HG02840 (cell line): ENCODE measurements around the gene MARCO.
"Not testable (repeated sequence)": the region's sequence is repeated elsewhere in the genome, so short reads cannot be mapped to it uniquely, and the experiment has no call there.

ENCODE experiments used
- ATAC-seq: cut with Tn5 transposase; IDR thresholded peaks from one replicate; pipeline ENCODE4 v1.9.1; 2021; ENCODE audit warnings: mild to moderate bottlenecking, moderate library complexity, moderate number of reproducible peaks; ENCODE audit not compliant: unreplicated experiment, low FRiP score

Gene MARCO

GRCh38 chr2:118994172-118994700 lies 52.2 kb downstream of the MARCO start:
- ATAC-seq, result no peak

DNA sequence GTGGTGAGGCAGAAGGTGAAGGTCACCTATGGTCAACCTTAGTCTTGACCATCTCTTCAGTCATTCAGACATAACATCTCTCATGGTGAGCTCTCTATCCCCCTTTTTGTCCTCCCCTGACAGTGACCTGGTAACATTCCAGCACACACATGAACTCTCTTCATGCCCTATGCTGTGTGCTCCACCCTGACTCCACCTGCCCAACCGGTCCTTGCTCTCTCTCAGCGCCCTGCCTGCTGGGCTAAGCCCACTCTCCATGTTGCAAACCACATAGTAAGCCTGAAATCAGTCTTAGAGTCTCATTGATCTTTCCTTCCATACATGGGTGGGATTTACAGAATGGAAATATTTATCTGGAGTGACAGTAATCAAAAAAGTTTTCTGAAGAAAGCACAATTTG lies 52.8 kb downstream of the MARCO start:
- no peak for ATAC-seq

GRCh38 chr2:119003856-119004255 lies 61.9 kb downstream of the MARCO start:
- ATAC-seq, result not testable (repeated sequence)

DNA sequence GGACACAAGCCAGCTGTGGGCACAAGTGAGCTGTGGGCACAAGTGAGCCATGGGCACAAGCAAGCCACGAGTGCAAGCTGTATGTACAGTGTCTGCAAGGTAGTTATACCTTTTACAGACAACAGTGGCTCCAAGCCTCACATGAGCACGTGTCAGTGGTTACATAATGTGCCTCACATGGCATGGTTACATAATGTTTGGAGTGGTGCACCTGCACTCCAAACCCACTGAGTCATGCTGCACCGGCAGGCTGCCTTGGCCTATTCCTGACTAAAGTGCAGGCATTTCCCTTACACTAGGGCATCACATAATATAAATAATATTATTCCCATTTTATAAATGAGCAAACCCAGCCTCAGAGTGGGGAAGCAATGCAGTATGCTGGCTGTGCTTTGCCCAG lies 62.6 kb downstream of the MARCO start:
- no peak for ATAC-seq

DNA sequence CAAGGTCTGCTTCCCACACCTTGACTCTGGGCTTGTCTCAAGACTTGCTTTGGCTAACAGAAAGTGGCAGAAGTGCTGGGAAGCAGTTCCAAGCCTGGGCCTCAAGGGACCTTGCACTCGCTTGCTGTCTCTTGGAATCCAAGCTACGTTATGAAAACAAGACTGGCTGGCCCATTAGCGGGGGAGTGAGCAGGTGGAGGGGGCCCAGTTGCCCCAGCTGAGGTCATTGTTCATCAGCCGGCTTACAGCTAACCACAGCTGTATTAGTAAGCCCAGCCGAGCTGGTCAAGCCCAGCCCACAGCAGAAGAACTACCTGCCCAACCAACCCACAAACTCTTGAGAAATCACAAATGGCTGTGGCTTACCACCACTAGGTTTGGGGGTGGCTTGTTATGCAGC lies 63.1 kb downstream of the MARCO start:
- no peak for ATAC-seq

DNA sequence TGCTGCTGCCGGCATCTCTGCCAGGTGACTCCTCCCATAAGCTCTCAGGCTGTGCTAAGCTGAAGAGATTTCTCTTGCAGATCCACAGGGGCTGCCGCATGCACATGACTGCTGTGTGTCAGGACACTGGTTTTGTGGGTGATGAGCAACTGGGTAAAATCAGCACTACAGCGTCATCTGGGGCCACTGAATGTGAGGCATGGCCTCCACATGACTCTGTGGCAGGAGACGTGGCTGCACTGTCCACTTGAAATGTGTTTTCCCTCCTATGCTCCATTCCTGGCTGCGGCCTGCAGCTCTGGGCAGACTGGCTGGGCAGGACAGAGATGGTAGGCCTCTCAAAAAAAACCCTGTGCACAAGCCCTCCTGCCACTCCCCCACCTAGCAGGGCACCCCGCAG lies 63.6 kb downstream of the MARCO start:
- no peak for ATAC-seq

DNA sequence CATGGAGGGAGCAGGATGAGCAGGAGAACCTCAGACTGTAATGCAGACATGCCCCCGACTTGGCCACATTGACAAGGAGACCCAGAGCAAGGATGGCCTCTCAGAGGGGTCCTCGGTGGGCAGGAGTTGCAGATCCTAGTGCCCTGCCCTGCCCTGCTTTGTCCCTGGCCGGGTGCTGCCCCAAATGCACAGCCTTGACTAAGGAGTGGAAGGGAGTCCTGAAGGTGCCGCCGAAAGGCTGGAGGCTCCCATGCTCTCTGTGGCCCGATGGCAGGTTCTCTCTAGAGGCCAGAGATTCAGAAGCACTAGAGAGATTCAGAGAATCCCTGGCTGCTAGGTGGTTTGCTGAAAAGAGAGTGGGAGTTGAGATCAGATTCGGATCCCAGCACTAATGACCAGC lies 64.4 kb downstream of the MARCO start:
- no peak for ATAC-seq

DNA sequence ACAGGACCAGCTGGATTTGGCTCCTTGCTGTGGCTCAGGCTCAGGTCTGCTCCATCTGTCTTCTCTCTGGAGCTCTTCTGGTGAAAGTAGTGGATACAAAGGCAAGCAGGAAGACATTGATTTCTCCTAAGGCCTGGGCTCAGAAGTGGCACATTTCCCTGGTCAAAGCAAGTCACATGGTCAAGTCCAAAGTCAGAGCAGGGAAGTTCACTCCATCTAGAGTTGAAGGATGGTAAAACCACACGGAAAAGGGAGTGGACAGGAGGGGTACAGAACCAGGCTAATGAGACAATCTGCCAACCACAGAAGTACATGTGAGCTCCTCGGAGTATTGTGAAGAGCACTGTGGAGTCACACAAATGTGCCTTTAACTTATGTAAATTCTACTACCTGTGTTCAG lies 66.1 kb downstream of the MARCO start:
- ATAC-seq, result no peak

DNA sequence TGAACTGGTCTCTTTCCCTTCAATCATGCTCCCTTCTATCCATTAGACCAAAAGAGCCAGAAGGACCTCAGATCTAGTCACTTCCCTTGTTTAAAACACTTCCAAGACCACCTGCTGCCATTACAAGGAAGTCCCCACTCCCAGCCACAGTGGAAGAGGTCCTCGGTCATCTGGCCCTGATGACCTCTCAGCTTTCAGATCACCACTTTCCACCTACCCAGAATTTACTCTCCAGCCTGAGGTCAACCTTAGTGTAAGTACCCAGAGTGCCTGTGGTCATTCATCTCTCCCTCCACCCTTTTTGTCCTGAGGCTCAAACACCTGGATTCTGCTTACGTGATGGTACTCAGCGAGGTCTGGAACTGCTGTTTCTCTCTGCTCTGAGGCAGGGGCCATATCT lies 67.1 kb downstream of the MARCO start:
- no peak for ATAC-seq

DNA sequence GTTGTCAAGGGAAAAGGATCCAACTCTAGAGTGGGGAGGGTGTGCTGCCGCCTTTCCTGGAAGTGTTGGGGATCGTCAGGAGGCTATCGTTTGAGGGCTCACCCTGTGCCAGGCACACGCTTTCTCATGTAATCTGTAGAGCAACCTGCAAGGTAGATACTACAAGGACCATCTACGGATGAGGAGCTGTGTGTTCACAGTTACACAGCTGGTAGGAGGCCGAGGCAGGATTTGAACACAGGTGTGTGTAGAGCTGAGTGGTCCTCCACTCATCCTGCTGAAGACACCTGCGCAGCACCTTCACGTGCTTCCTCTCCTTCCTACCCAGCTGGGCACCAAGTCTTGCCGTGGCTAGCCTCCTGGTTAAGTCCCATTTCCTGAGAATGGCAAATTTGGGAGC lies 68.3 kb downstream of the MARCO start:
- no peak for ATAC-seq

DNA sequence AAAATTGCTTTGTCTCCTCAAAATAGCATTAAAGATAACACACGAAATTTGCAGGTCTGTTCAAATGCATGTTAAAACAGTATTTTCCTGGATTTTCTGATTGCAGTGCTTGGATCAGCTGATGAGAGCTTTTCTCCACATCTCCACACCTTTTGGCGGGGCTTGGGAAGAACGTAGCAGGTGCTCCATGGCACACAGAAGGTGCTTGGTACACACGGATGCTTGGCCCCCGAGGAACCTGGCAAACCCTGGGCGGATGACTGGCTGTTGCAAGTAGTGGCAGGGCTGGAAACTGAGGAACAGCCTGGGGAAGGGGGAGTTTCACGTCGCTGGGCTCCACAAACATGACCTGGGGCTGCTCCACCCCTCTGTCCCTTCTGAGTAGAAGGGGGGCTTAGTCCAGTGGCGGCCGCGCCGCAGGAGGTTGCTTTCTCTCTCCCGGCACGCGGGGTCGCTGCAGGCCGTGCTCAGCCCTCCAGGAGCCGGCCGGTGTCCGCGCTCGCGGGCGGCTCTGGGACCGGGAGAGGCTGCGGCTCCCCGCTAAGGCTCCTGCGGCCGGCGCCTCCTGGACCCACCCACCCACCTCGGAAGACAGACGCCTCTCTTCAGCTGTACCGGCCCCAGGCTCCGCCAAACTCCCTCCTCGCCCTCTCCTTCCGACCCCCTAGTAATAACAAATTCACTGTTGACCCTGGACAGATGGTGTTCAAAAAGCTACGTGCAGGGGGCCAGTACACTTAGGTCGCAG lies 69.3 kb downstream of the MARCO start:
- ATAC-seq, result no peak

- no peak for ATAC-seq
These were observed 69.9 kb downstream of the MARCO start for GRCh38 chr2:119011910-119012209.

- no peak for ATAC-seq
These were observed 70.6 kb downstream of the MARCO start for GRCh38 chr2:119012345-119013301.

DNA sequence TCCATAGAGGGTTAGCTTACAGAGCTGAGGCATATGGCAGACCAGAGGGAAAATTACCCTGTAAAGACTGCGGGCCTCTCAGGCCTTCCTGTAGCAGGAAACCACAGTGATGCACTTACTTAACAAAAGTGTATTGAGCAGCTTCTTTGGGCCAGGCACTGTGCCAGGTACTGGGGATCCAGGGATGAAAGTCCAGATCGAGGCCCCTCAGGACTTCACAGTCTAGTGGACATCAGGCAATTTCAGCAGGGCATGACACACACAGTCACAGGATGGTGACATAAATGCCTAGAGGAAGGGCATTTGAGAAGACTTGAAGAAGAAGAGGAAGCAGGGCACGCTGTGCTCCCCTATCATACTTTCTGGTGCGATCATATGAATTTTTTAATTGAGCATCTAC lies 71.7 kb downstream of the MARCO start:
- no peak for ATAC-seq

- no peak for ATAC-seq
These were observed 73.9 kb downstream of the MARCO start for GRCh38 chr2:119015845-119016244.

DNA sequence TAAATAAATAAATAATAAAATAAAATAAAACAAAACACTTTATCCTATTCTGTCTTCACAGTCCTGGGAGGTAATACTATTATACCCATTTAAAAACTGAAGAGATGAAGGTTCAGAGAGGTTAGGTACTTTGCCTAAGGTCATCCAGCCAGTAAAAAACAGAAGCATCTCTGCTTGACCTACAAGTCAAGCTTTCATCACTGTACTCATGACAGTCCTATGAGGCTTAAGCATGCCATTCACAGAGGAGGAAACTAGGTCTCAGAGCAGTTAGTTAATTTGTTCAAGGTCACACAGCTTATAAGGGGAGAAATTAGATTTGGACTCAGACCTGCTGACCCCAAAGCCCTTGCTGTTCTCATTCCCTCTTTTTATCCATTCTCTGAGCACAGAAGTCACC lies 77.5 kb downstream of the MARCO start:
- ATAC-seq, result no peak

- no peak for ATAC-seq
These were observed 80.7 kb downstream of the MARCO start for GRCh38 chr2:119022678-119023077.

GRCh38 chr2:119023534-119023933 lies 81.5 kb downstream of the MARCO start:
- ATAC-seq, result no peak

GRCh38 chr2:119024152-119024551 lies 82.2 kb downstream of the MARCO start:
- no peak for ATAC-seq

GRCh38 chr2:119024568-119024967 lies 82.6 kb downstream of the MARCO start:
- no peak for ATAC-seq

- no peak for ATAC-seq
These were observed 83.0 kb downstream of the MARCO start for GRCh38 chr2:119025013-119025412.
